Retinal pigment epithelial cell (primary cell): ENCODE measurements around the gene ZNF37A.

Experiments
- DNase-seq: peaks from one replicate; pipeline ENCODE4 v3.0.0-alpha.2; 2010; ENCODE audit warnings: low read depth
- H3K4me3 ChIP-seq: 2 replicates; pipeline ENCODE4 v1.5.1; 2011; ENCODE audit warnings: mild to moderate bottlenecking, low read length, control low read depth, moderate library complexity
- TF ChIP-seq, protein P1 (sequence below): conservative IDR thresholded peaks from 2 replicates; pipeline ENCODE4 v1.5.1; 2011; ENCODE audit warnings: low read depth, low read length, control low read depth, inconsistent platforms

The ZNF37A gene

DNA sequence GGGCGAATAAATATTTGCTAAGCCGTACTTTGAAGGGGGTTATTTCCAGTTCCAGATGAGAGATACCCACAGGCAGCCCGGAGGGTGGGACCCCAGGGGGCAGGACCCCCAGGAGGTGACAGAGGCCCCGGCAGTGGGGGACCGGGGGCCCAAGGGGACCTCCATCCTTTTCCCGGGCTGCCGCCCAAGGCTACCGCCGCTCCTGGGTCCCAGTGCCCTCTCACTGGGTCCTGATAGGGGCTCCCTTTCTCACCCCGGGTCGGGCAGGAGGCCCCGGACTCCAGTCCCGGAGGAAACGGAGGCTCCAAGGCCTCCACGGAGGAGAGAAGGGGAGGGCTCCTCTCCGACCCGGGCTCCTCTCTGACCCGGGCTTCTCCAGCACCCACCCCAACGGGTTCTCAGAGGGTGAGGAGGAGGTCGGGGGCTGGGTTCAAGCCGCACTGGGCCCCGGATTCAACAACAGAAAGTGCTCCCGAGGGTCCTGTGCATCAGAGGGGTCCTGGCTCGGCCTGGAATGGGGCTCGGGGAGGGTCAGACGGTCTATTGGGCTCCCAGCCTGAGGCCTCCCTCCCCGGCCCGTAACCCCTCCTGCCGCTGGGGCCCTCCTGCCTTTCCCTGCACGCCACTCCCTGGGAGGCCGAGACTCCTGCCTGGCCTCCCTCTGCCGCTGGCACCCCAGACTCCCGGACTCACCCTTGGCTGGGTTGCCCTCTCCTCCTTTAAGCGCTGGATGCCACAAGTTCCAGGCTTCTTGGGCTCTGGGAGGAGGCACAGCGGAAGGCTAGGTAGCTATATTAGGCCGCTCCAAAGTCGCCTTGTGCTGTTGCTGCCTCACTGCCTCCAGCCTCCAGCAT is 62.5 kb downstream of the ZNF37A start:
- TF ChIP-seq, protein P1, sequence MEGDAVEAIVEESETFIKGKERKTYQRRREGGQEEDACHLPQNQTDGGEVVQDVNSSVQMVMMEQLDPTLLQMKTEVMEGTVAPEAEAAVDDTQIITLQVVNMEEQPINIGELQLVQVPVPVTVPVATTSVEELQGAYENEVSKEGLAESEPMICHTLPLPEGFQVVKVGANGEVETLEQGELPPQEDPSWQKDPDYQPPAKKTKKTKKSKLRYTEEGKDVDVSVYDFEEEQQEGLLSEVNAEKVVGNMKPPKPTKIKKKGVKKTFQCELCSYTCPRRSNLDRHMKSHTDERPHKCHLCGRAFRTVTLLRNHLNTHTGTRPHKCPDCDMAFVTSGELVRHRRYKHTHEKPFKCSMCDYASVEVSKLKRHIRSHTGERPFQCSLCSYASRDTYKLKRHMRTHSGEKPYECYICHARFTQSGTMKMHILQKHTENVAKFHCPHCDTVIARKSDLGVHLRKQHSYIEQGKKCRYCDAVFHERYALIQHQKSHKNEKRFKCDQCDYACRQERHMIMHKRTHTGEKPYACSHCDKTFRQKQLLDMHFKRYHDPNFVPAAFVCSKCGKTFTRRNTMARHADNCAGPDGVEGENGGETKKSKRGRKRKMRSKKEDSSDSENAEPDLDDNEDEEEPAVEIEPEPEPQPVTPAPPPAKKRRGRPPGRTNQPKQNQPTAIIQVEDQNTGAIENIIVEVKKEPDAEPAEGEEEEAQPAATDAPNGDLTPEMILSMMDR: no peak
- no peak overlapping the region for H3K4me3 ChIP-seq
- DNase-seq: no peak

DNA sequence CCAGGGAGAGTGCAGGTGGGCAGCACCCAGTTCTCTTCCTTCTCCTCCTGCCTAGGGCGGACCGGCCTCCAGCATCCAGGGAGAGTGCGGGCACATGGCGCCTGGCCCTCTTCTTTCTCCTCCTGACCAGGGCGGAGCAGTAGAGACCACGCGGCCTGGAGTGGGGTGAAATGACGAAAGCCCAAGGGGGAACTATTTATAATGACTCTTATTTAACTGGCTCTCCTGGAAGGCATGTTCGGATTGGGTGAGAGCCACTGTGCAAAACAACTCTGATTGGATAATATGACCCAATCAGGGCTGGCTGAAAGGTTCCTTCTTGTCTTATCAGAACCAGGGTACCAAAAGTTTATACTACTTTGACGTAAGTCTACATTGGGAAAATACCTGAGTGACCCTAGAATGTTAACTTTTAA is 63.1 kb downstream of the ZNF37A start:
- no peak for DNase-seq
- TF ChIP-seq, protein P1: no peak
- no peak overlapping the region for H3K4me3 ChIP-seq

- TF ChIP-seq, protein P1: no peak
- no peak overlapping the region for H3K4me3 ChIP-seq
- DNase-seq: no peak
Observed at GRCh38 chr10:38159004-38159403, 64.9 kb downstream of the ZNF37A start.

DNA sequence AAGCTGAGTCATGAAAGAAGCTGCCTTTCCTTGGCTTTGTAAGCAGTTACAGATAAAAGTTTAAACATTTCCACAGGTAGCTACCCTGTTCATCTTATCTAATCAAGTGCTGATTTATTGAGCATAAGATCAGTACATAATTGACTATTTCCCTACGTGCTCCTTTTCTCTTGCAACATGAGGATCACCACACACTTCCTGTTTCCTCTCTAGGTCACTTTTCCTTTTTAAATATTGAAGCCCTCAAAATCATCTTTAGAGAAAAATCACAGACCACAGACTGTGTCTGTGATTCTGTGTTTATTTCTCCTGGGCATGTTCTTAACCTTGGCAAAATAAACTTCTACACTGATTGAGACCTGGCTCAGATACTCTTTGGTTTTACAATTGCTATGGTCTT is 69.5 kb downstream of the ZNF37A start:
- H3K4me3 ChIP-seq: no peak overlapping the region
- TF ChIP-seq, protein P1: no peak
- no peak for DNase-seq

DNA sequence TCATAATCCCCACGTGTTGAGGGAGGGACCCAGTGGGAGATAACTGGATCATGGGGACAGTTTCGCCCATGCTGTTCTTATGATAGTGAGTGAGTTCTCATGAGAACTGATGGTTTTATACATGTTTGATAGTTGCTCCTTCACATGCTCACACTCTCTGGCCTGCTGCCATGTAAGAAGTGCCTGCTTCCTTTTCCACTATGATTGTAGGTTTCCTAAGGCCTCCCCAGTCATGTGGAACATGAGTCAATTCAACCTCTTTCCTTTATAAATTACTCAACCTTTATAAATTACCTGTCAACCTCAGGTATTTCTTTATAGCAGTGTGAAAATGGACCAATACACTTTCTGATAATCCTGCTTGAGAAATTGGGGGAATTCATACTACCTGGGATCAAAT is 80.2 kb downstream of the ZNF37A start:
- TF ChIP-seq, protein P1: no peak
- DNase-seq: no peak
- H3K4me3 ChIP-seq: no peak overlapping the region

- no peak overlapping the region for H3K4me3 ChIP-seq
Observed at GRCh38 chr10:38184477-38184876, 90.3 kb downstream of the ZNF37A start.

More at GRCh38 chr10:38184477-38184876, 90.3 kb downstream of the ZNF37A start:
- TF ChIP-seq, protein P1: no peak
- no peak for DNase-seq
